Stimulated activated CD4-positive, alpha-beta T cell treated with anti-CD3 and anti-CD28 coated beads, Interleukin-1b, Interleukin-23, amount 100 ng/mL, for 4 hours (primary cell): ENCODE measurements around the gene LKAAEAR1.

Experiments
- DNase-seq, 2 donors: peaks; one replicate each; pipeline ENCODE4 v3.0.0-alpha.2; 2020; ENCODE audit warnings: low read depth in 2 of 2

LKAAEAR1 gene

GRCh38 chr20:64079273-64080012 is 4.8 kb downstream of the LKAAEAR1 start, which contains the start of gene RGS19:
RGS19 (minus strand) TSS chr20:64079518; CDS start chr20:64076886, 2,632 bp downstream.
- DNase-seq: peak; percentile 47 to 65

GRCh38 chr20:64078934-64079272 is 5.3 kb downstream of the LKAAEAR1 start:
- DNase-seq: no peak

- DNase-seq: peak in 1 of 2 donors; percentile 29
Observed at GRCh38 chr20:64077876-64078551, 6.2 kb downstream of the LKAAEAR1 start.

GRCh38 chr20:64077541-64077875 is 6.7 kb downstream of the LKAAEAR1 start:
- no peak for DNase-seq

GRCh38 chr20:64077094-64077493 is 7.1 kb downstream of the LKAAEAR1 start:
- DNase-seq: no peak

- DNase-seq: no peak
Observed at GRCh38 chr20:64076061-64076997, 7.9 kb downstream of the LKAAEAR1 start.

GRCh38 chr20:64075556-64075955 is 8.6 kb downstream of the LKAAEAR1 start:
- no peak for DNase-seq

- DNase-seq: no peak
Observed at GRCh38 chr20:64074963-64075362, 9.2 kb downstream of the LKAAEAR1 start.

GRCh38 chr20:64074184-64074789 is 9.9 kb downstream of the LKAAEAR1 start:
- DNase-seq: no peak

- DNase-seq: no peak
Observed at GRCh38 chr20:64073476-64074183, 10.6 kb downstream of the LKAAEAR1 start.

- DNase-seq: no peak
Observed at GRCh38 chr20:64072498-64073063, 11.6 kb downstream of the LKAAEAR1 start.

- DNase-seq: no peak
Observed at GRCh38 chr20:64071341-64072332, 12.6 kb downstream of the LKAAEAR1 start.

- no peak for DNase-seq
Observed at GRCh38 chr20:64070244-64070993, 13.8 kb downstream of the LKAAEAR1 start.

GRCh38 chr20:64069614-64070243 is 14.5 kb downstream of the LKAAEAR1 start:
- no peak for DNase-seq

- DNase-seq: no peak
Observed at GRCh38 chr20:64069209-64069613, 15.0 kb downstream of the LKAAEAR1 start.

GRCh38 chr20:64068386-64069208 is 15.6 kb downstream of the LKAAEAR1 start:
- DNase-seq: no peak

- DNase-seq: no peak
Observed at GRCh38 chr20:64067733-64068307, 16.4 kb downstream of the LKAAEAR1 start.
